Gastrocnemius medialis (tissue), 4 donors: ENCODE data around the gene GFOD1. TPM values are rescaled to one million over a fixed set of nuclear protein-coding genes. Genes with fewer than 3 reads are reported as not detected.
A peak's percentile ranks its signal among the peaks of the same experiment; 100 is the strongest.

ENCODE experiments used
- ATAC-seq, 2 donors: fragments of 150-250 bp; one replicate each; pipeline ENCODE4 v1.9.1; 2016
- DNase-seq, 2 donors: peaks; one replicate each; pipeline ENCODE4 v3.0.0-alpha.2; 2019
- H3K27ac ChIP-seq, 4 donors: fragments of 200-600 bp; sonication (generic); 1 replicate in 1 of 4; 2 replicates in 3 of 4; pipeline ENCODE4 v1.5.1; 2016 to 2018; ENCODE audit warnings: mild to moderate bottlenecking in 2 of 4, moderate library complexity in 1 of 4
- H3K27me3 ChIP-seq, 3 donors: fragments of 200-600 bp; sonication (generic) in 2 of 3; 1 replicate in 1 of 3; 2 replicates in 2 of 3; pipeline versions ENCODE4 v1.5.1 to v1.6.0; 2016 to 2019; ENCODE audit warnings: mild to moderate bottlenecking in 1 of 3, moderate library complexity in 1 of 3
- H3K36me3 ChIP-seq, 2 donors: fragments of 200-600 bp; sonication (generic) in 1 of 2; one replicate each; pipeline ENCODE4 v1.5.1; 2017 to 2018
- H3K4me1 ChIP-seq, 2 donors: fragments of 200-600 bp; sonication (generic) in 1 of 2; one replicate each; pipeline ENCODE4 v1.5.1; 2016 to 2017; ENCODE audit warnings: mild to moderate bottlenecking in 2 of 2
- H3K4me3 ChIP-seq, 4 donors: fragments of 200-600 bp; sonication (generic) in 3 of 4; 1 replicate in 1 of 4; 2 replicates in 3 of 4; pipeline ENCODE4 v1.5.1; 2016 to 2019; ENCODE audit warnings: mild to moderate bottlenecking in 2 of 4
- H3K9me3 ChIP-seq, 3 donors: fragments of 200-600 bp; sonication (generic) in 2 of 3; 1 replicate in 1 of 3; 2 replicates in 2 of 3; pipeline ENCODE4 v1.5.1; 2016 to 2019
- POLR2A ChIP-seq, 2 donors: fragments of 450-650 bp; IDR thresholded peaks; one replicate each; pipeline ENCODE4 v1.6.1; 2017; ENCODE audit warnings: antibody characterized with exemption in 2 of 2, mild to moderate bottlenecking in 2 of 2, moderate library complexity in 2 of 2
- in situ Hi-C, 4 donors: fragments of 200-750 bp; cut with MboI; loops; one replicate each; pipeline versions ENCODE4 v1.15.0 to v1.8.0; 2017; ENCODE audit warnings: low sequenced_read_pairs in 4 of 4
- intact Hi-C: fragments of 100-400 bp; cut with DNase I; formaldehyde crosslinking; loops from one replicate; pipeline ENCODE4 v1.15.1; 2023; ENCODE audit warnings: low total_unique reads
- total RNA-seq, 4 donors: library from RNA; depleted of rRNA; stranded (reverse); fragments of >200 nt; gene quantifications; one replicate each; pipeline versions ENCODE4 v1.1.0 to v1.2.3, GENCODE V29; 2016
- TF ChIP-seq, protein P1 (sequence below), 5 experiments: fragments of 450-650 bp in 3 of 5; fragments of 200-600 bp in 2 of 5; sonication (generic) in 2 of 5; IDR thresholded peaks in 4 of 5; conservative IDR thresholded peaks in 1 of 5; 1 replicate in 4 of 5; 2 replicates in 1 of 5; pipeline ENCODE4 v1.5.1; 2016 to 2019; ENCODE audit warnings: antibody characterized with exemption in 5 of 5, mild to moderate bottlenecking in 3 of 5, moderate library complexity in 3 of 5

The GFOD1 gene
- total RNA-seq, 4 donors from 2014 or later: 9.0 to 31.8 (median 16.9) TPM

DNA sequence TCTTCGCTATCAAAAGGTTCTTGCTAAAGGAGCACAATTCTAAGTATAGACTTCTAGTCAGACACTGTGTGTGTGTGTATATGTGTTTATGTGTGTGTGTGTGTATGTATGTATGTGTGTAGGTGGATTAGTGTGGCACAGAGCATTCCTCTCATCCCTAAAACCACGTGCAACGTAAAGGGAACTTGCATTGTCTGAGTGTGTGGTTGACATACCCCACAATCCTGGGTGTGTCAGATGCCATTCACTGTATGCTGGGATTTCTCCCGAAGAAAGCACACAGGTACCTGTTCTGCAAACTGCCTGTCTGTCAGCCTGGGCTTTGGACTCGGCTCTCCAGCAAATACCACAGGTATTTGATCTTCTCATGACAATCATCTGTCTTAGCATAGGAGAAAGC is 116.8 kb downstream of the GFOD1 start:
- H3K27me3 ChIP-seq: no peaks in the 10 kb centered on the region
- TF ChIP-seq POLR2A (IDR thresholded peaks at IDR 0.05): no peak
- TF ChIP-seq, protein P1, sequence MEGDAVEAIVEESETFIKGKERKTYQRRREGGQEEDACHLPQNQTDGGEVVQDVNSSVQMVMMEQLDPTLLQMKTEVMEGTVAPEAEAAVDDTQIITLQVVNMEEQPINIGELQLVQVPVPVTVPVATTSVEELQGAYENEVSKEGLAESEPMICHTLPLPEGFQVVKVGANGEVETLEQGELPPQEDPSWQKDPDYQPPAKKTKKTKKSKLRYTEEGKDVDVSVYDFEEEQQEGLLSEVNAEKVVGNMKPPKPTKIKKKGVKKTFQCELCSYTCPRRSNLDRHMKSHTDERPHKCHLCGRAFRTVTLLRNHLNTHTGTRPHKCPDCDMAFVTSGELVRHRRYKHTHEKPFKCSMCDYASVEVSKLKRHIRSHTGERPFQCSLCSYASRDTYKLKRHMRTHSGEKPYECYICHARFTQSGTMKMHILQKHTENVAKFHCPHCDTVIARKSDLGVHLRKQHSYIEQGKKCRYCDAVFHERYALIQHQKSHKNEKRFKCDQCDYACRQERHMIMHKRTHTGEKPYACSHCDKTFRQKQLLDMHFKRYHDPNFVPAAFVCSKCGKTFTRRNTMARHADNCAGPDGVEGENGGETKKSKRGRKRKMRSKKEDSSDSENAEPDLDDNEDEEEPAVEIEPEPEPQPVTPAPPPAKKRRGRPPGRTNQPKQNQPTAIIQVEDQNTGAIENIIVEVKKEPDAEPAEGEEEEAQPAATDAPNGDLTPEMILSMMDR (IDR thresholded peaks at IDR 0.05 in 4 of 5, conservative IDR thresholded peaks at IDR 0.05 in 1 of 5): no peak
- peaks cover 31% of the 10 kb centered on the region in 2 donors for H3K4me1 ChIP-seq
- H3K9me3 ChIP-seq: no peaks in the 10 kb centered on the region
- in situ Hi-C loops: no loop called here
- DNase-seq: no peak
- H3K36me3 ChIP-seq: no peaks in the 10 kb centered on the region
- no peak for ATAC-seq
- intact Hi-C loops: no loop called here
- H3K27ac ChIP-seq: no peak overlapping the region
- no peak overlapping the region for H3K4me3 ChIP-seq

- Histone ChIP-seq H3K27ac (no peak overlapping the region), H3K4me3 (no peak overlapping the region), H3K27me3 (no peaks in the 10 kb centered on the region), H3K9me3 (no peaks in the 10 kb centered on the region), H3K4me1 (peaks cover 31% of the 10 kb centered on the region in 2 donors), H3K36me3 (peaks cover 0 to 10% of the 10 kb centered on the region in 2 donors)
- DNase-seq (no peak), ATAC-seq (no peak)
- no peak for TF ChIP-seq POLR2A (IDR thresholded peaks at IDR 0.05)
- TF ChIP-seq, protein P1 (IDR thresholded peaks at IDR 0.05 in 4 of 5, conservative IDR thresholded peaks at IDR 0.05 in 1 of 5): no peak
- in situ Hi-C loops (no loop called here), intact Hi-C loops (no loop called here)
These were observed 117.8 kb downstream of the GFOD1 start for GRCh38 chr6:13369591-13369990.

DNA sequence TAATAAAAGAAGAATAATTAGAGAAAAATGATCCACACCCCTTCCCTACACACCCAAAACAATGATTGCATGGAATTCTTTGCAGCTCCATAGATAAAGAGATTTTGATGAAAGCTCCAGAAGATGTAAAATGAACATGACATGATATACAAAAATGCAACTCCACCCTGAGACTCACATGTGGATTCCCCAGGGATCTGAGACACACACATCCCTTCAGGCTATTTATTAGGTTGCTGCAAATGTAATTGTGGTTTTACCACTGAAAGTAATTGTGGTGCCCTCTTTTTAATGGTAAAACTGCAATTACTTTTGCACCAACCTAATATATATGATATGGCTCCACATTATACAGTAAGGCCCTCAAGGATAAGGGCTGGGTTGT is 118.7 kb downstream of the GFOD1 start:
- TF ChIP-seq POLR2A (IDR thresholded peaks at IDR 0.05): no peak
- TF ChIP-seq, protein P1 (IDR thresholded peaks at IDR 0.05 in 4 of 5, conservative IDR thresholded peaks at IDR 0.05 in 1 of 5): no peak
- no peak overlapping the region for H3K27ac ChIP-seq
- DNase-seq: no peak
- intact Hi-C loops (no loop called here), in situ Hi-C loops (no loop called here)
- peaks cover 29 to 31% of the 10 kb centered on the region in 2 donors for H3K4me1 ChIP-seq
- H3K27me3 ChIP-seq: no peaks in the 10 kb centered on the region
- no peak for ATAC-seq
- no peaks in the 10 kb centered on the region for H3K9me3 ChIP-seq
- H3K4me3 ChIP-seq: no peak overlapping the region
- peaks cover 0 to 17% of the 10 kb centered on the region in 2 donors for H3K36me3 ChIP-seq

DNA sequence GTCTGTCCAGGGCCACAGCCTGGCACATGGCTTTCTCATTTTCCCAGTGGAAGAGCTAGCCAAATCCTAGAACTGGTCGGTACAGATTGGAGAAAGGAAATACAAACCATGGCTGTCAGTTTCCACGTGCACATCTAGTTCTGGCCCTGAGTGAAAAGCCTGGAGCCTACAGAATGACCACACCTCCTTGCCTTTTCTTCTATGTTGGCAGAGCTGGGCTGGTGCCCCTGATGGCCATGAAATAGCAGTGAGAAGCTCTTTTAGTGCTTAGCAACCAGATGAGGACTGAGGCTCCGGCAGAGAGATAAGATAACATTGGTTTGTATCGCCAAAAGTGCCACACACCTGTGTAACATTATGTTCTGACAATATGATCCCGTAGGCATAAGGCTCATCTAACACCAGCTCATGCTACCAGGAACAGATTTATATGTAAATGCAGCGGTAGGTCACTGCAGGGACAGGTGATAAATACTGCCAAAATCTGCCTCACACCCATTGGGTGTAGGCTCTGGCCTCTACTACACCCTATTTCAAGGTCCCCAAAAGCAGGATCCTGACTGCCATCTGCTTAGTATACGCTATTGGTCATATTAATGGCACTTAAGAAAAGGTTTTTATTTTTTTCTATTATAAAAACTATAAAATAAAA is 119.2 kb downstream of the GFOD1 start:
- intact Hi-C loops (no loop called here), in situ Hi-C loops (no loop called here)
- H3K4me1 ChIP-seq: peaks cover 24 to 31% of the 10 kb centered on the region in 2 donors
- H3K36me3 ChIP-seq: peaks cover 0 to 17% of the 10 kb centered on the region in 2 donors
- ATAC-seq: peak in 1 of 2 donors; percentile 35
- H3K27me3 ChIP-seq: no peaks in the 10 kb centered on the region
- TF ChIP-seq POLR2A (IDR thresholded peaks at IDR 0.05): no peak
- H3K9me3 ChIP-seq: no peaks in the 10 kb centered on the region
- peak overlapping the region in 1 of 4 donors; percentile 14 for H3K27ac ChIP-seq
- no peak for DNase-seq
- H3K4me3 ChIP-seq: no peak overlapping the region

DNA sequence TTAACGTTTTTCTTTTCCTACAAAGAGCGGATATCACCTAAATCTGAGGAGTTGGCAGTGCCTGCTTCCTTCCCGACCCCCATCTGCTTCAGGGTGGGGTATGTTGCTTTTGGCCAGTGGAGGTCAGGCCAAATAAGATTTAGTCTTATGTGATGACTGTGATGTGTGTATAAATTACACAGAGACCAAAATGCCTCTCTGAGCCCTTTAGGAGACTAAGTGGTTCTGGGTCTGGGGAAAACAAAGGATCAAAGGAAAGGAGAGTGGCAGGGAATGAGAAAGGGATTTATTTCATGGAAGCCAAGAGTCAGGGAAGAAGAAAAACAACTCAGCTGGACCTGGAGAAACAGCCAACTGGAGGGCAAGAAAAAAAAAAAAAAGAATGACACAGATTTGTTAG is 120.0 kb downstream of the GFOD1 start:
- H3K27me3 ChIP-seq: no peaks in the 10 kb centered on the region
- no peak overlapping the region for H3K4me3 ChIP-seq
- peaks cover 0 to 17% of the 10 kb centered on the region in 2 donors for H3K36me3 ChIP-seq
- in situ Hi-C loops (no loop called here), intact Hi-C loops (no loop called here)
- no peaks in the 10 kb centered on the region for H3K9me3 ChIP-seq
- ATAC-seq: no peak
- peak overlapping the region in 1 of 4 donors; percentile 18 for H3K27ac ChIP-seq
- no peak for DNase-seq
- TF ChIP-seq POLR2A (IDR thresholded peaks at IDR 0.05): no peak
- TF ChIP-seq, protein P1 (IDR thresholded peaks at IDR 0.05 in 4 of 5, conservative IDR thresholded peaks at IDR 0.05 in 1 of 5): no peak
- H3K4me1 ChIP-seq: peaks cover 23 to 30% of the 10 kb centered on the region in 2 donors
